Breast epithelium (tissue), 3 donors: Measurements from ENCODE around the gene ARSK.

Experiments used
- CTCF ChIP-seq, 3 donors: fragments of 450-650 bp; IDR thresholded peaks; one replicate each; pipeline ENCODE4 v1.5.1; 2016 to 2017; ENCODE audit warnings: antibody characterized with exemption in 3 of 3, mild to moderate bottlenecking in 3 of 3, moderate library complexity in 3 of 3
- POLR2A ChIP-seq: fragments of 450-650 bp; IDR thresholded peaks from one replicate; pipeline ENCODE4 v1.6.1; 2016; ENCODE audit warnings: antibody characterized with exemption, mild to moderate bottlenecking, moderate library complexity
- POLR2AphosphoS5 ChIP-seq, 3 donors: sonication (generic); formaldehyde crosslinking; IDR thresholded peaks; one replicate each; pipeline ENCODE4 v1.6.1; 2017; ENCODE audit warnings: antibody characterized with exemption in 3 of 3

- TF ChIP-seq CTCF (IDR thresholded peaks at IDR 0.05) (peak in 1 of 3 donors; percentile 39), POLR2A (no peak), POLR2AphosphoS5 (IDR thresholded peaks at IDR 0.05) (peak; percentile 55 to 67 (median 67))
Observed at GRCh38 chr5:95554647-95555548, at the start of gene ARSK, which contains the start of gene SKIC3.
